Measurements from ENCODE around the gene ANKRD40CL.

Gene ANKRD40CL

DNA sequence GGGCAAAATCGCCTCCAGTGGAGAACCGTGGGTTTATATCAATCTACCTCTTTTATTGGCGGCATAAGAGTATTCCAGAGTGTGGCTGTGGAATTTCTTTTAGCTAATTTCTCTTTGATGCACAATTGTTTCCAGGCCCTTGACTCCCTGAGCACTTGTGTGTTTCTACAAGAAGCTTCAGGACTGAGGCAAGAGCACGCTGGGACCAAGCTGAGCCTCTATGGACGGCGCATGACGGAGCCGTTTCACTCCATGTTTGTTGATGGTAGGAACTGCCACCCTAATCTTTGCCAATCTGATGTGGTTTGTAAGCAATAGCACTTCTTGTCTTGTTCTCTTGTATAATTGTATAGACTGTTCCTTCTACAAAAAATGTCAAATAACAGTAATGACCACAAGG is 11.2 kb upstream of the ANKRD40CL start:
- TF ChIP-seq, protein P1, sequence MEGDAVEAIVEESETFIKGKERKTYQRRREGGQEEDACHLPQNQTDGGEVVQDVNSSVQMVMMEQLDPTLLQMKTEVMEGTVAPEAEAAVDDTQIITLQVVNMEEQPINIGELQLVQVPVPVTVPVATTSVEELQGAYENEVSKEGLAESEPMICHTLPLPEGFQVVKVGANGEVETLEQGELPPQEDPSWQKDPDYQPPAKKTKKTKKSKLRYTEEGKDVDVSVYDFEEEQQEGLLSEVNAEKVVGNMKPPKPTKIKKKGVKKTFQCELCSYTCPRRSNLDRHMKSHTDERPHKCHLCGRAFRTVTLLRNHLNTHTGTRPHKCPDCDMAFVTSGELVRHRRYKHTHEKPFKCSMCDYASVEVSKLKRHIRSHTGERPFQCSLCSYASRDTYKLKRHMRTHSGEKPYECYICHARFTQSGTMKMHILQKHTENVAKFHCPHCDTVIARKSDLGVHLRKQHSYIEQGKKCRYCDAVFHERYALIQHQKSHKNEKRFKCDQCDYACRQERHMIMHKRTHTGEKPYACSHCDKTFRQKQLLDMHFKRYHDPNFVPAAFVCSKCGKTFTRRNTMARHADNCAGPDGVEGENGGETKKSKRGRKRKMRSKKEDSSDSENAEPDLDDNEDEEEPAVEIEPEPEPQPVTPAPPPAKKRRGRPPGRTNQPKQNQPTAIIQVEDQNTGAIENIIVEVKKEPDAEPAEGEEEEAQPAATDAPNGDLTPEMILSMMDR (IDR thresholded peaks at IDR 0.05; ENCODE audit: insufficient read depth, low read length, missing control alignments), result no peak
- ChIA-PET CTCF (interaction anchor here (1.0 to 10.7 kb wide), 4 partner anchors 9 to 227 kb away, joined by 3 to 516 read pairs (median 4); partner anchors contain the start of gene WFIKKN2), POLR2A (no interaction called here)

DNA sequence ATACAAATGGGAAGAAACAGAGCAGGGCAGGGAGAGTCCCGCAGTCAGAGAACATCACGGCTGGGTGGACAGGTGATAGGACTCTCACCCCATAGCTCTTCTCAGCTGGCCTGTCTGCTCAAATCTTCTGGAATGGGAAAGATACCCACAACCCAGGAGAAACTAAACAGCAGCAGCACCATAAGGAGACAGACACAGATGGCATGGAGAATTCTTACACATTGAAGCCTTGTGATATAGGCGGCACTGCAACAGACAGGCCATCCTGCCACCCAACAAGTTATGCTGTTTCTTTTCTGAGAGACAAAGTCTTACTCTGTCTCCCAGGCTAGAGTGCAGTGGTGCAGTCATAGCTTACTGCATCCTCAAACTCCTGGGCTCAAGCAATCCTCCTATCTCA is 8.6 kb upstream of the ANKRD40CL start:
- no peak overlapping the region for H3K4me3 ChIP-seq (ENCODE audit: low read depth, low read length)
- ChIA-PET CTCF (interaction anchor here (0.9 to 6.0 kb wide), 3 partner anchors 9 to 77 kb away, joined by 4 to 48 read pairs (median 6); no protein-coding TSS in a partner anchor), POLR2A (no interaction called here)
- no peak for DNase-seq (ENCODE audit: low read depth, low spot score)
- TF ChIP-seq, protein P1 (IDR thresholded peaks at IDR 0.05; ENCODE audit: insufficient read depth, low read length, missing control alignments), result no peak

More for the DNA sequence above, 11.2 kb upstream of the ANKRD40CL start:
- DNase-seq (ENCODE audit: low read depth, low spot score), result no peak
- no peak overlapping the region for H3K4me3 ChIP-seq (ENCODE audit: low read depth, low read length)

DNA sequence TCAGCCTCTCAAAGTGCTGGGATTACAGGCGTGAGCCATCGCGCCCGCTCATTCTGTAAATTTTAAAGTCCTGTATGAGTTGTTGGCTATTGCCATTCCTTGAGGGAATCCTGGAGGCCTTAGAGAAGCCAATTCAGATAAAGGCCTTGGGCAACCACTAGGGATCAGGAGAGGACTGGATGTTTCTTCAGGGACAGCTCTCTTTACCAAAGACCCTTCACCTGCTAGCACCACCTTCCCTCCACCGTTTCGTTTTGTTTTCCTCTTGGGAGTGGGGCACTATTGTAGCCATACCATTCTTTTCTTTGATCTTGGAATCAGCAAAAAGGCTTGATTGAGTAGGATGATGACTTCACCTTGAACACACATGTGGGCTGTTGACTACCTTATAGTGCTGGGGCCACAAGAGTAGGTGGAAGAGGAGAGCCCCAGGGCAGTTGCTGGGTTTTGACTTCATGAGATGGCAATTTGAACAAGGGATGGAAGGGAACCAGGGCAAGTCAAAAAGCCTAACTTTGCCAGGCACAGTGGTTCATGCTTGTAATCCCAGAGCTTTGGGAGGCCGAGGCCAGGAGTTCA is 7.0 kb upstream of the ANKRD40CL start:
- H3K4me3 ChIP-seq (ENCODE audit: low read depth, low read length), result no peak overlapping the region
- no peak for DNase-seq (ENCODE audit: low read depth, low spot score)
- CTCF ChIA-PET, result interaction anchor here (6.0 kb wide), 1 partner anchor 10 kb away, joined by 48 read pairs; no protein-coding TSS in a partner anchor
- POLR2A ChIA-PET, result no interaction called here
- TF ChIP-seq, protein P1 (IDR thresholded peaks at IDR 0.05; ENCODE audit: insufficient read depth, low read length, missing control alignments), result no peak

DNA sequence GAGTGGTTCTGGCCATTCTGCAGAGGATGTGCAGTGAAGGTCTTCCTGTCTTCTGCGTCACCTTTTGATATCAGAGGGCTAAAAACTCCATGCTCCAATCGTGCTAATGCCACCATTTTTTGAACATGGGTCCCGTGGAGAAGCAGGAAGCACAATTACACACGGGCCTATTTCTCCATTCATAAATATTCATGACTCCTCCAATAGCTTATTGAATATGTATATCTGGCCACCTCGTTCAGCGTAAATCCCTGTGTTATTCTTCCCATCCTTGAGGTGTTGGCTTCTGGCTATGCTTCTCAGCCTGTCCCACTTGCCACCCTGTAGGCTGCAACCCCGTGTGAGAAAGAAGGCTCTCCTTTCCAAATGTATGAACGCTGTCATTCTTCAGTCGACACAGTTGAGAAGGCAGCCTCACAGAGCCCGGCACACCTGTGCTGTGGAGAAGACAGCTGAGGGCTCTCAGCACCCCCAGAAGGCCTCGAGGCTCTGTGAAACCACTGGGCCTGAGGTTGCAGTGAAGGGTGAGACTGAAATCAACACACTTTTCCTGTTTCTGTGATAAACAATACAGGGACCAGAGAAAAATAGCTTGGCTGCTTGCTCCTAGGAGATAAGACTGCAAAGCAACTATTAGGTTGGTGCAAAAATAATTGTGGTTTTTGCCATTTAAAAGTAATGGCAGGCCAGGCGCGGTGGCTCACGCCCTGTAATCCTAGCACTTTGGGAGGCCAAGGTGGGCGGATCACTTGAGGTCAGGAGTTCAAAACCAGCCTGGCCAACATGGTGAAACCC is 4.9 kb upstream of the ANKRD40CL start:
- TF ChIP-seq, protein P1 (IDR thresholded peaks at IDR 0.05; ENCODE audit: insufficient read depth, low read length, missing control alignments), result no peak
- DNase-seq (ENCODE audit: low read depth, low spot score), result no peak
- POLR2A ChIA-PET, result interaction anchor here (0.9 kb wide), 1 partner anchor 9 kb away, joined by 3 read pairs; no protein-coding TSS in a partner anchor

DNA sequence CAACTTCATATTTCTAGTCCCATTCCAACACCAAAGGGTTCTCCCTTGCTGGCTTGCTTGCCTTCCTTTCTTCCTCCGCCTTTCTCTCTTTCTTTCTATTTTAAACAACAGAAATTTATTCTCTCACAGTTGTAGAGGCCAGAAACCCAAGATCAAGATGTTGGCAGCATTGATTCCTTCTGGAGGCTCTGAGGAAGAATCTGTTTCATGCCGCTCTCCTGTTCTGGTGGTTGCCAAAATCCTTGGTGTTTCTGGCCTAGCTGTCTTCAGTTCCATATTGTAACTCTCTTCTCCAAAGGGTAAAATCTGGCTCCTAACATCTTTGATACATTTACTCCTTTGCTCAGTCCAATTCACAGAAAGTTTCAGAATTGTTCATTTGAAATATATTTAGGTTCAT is 3.0 kb upstream of the ANKRD40CL start:
- CTCF ChIA-PET, result interaction anchor here (2.2 kb wide), 1 partner anchor 13 kb away, joined by 22 read pairs; no protein-coding TSS in a partner anchor

More for the DNA sequence above, 4.9 kb upstream of the ANKRD40CL start:
- no peak overlapping the region for H3K4me3 ChIP-seq (ENCODE audit: low read depth, low read length)
- CTCF ChIA-PET, result interaction anchor here (1.2 to 6.0 kb wide), 3 partner anchors 12 to 70 kb away, joined by 3 to 48 read pairs (median 6); no protein-coding TSS in a partner anchor

More for the DNA sequence above, 3.0 kb upstream of the ANKRD40CL start:
- POLR2A ChIA-PET, result no interaction called here
- DNase-seq (ENCODE audit: low read depth, low spot score), result no peak
- TF ChIP-seq, protein P1 (IDR thresholded peaks at IDR 0.05; ENCODE audit: insufficient read depth, low read length, missing control alignments), result no peak
- H3K4me3 ChIP-seq (ENCODE audit: low read depth, low read length), result no peak overlapping the region

All from AG04449 (cell line).